WI38 (cell line): ENCODE results near the gene CACNA2D3.

Experiments used
- H3K4me3 ChIP-seq: 2 replicates; pipeline ENCODE4 v1.5.1; 2011; ENCODE audit warnings: low read depth, mild to moderate bottlenecking, control low read depth, low read length
- CTCF ChIP-seq: IDR thresholded peaks from 2 replicates; pipeline ENCODE4 v1.5.1; 2012; ENCODE audit warnings: low read depth, mild to moderate bottlenecking, control low read depth, low read length

The CACNA2D3 gene

GRCh38 chr3:54983266-54984099 lies 861.1 kb downstream of the CACNA2D3 start:
- H3K4me3 ChIP-seq = no peak overlapping the region
- no peak for TF ChIP-seq CTCF

- no peak overlapping the region for H3K4me3 ChIP-seq
- no peak for TF ChIP-seq CTCF
These were observed 863.5 kb downstream of the CACNA2D3 start for GRCh38 chr3:54985856-54986255.

- TF ChIP-seq CTCF = no peak
- no peak overlapping the region for H3K4me3 ChIP-seq
These were observed 863.9 kb downstream of the CACNA2D3 start for GRCh38 chr3:54986294-54986693.

GRCh38 chr3:54987719-54988118 lies 865.4 kb downstream of the CACNA2D3 start:
- no peak for TF ChIP-seq CTCF
- H3K4me3 ChIP-seq = no peak overlapping the region

- no peak for TF ChIP-seq CTCF
- no peak overlapping the region for H3K4me3 ChIP-seq
These were observed 866.0 kb downstream of the CACNA2D3 start for GRCh38 chr3:54988302-54988837.

- TF ChIP-seq CTCF = no peak
- H3K4me3 ChIP-seq = no peak overlapping the region
These were observed 866.7 kb downstream of the CACNA2D3 start for GRCh38 chr3:54988838-54989630.

GRCh38 chr3:54994111-54994513 lies 871.8 kb downstream of the CACNA2D3 start:
- no peak for TF ChIP-seq CTCF
- H3K4me3 ChIP-seq = no peak overlapping the region
